Activated CD8-positive, alpha-beta memory T cell treated with anti-CD3 and anti-CD28 coated beads, Interleukin-2, amount 50 U/mL, for 1 hour (primary cell): Measurements from ENCODE around the gene IRF1.
"Not testable (repeated sequence)": the region's sequence is repeated elsewhere in the genome, so short reads cannot be mapped to it uniquely, and the experiment has no call there.

Source experiments
- DNase-seq: peaks from one replicate; pipeline ENCODE4 v3.0.0-alpha.2; 2020; ENCODE audit errors: extremely low read depth

Gene IRF1

GRCh38 chr5:132487095-132487428 lies 3.5 kb downstream of the IRF1 start:
- no peak for DNase-seq

GRCh38 chr5:132486318-132487094 lies 4.1 kb downstream of the IRF1 start:
- DNase-seq, result no peak

GRCh38 chr5:132485641-132486317 lies 4.8 kb downstream of the IRF1 start:
- DNase-seq, result no peak

- not testable (repeated sequence) for DNase-seq
Observed at GRCh38 chr5:132484876-132485640, 5.5 kb downstream of the IRF1 start.

GRCh38 chr5:132484391-132484725 lies 6.2 kb downstream of the IRF1 start:
- no peak for DNase-seq

GRCh38 chr5:132483661-132484390 lies 6.7 kb downstream of the IRF1 start:
- no peak for DNase-seq

GRCh38 chr5:132483101-132483500 lies 7.5 kb downstream of the IRF1 start:
- no peak for DNase-seq

GRCh38 chr5:132481596-132482211 lies 8.9 kb downstream of the IRF1 start:
- DNase-seq, result no peak

GRCh38 chr5:132480893-132481595 lies 9.5 kb downstream of the IRF1 start:
- DNase-seq, result no peak

- no peak for DNase-seq
Observed at GRCh38 chr5:132480546-132480892, 10.1 kb downstream of the IRF1 start.

- DNase-seq, result no peak
Observed at GRCh38 chr5:132480042-132480441, 10.5 kb downstream of the IRF1 start.

GRCh38 chr5:132479111-132479951 lies 11.2 kb downstream of the IRF1 start:
- DNase-seq, result no peak

- DNase-seq, result no peak
Observed at GRCh38 chr5:132478366-132478871, 12.2 kb downstream of the IRF1 start.

GRCh38 chr5:132477784-132478365 lies 12.7 kb downstream of the IRF1 start:
- no peak for DNase-seq

GRCh38 chr5:132476876-132477781 lies 13.4 kb downstream of the IRF1 start:
- DNase-seq, result no peak

GRCh38 chr5:132475987-132476875 lies 14.3 kb downstream of the IRF1 start:
- DNase-seq, result no peak

GRCh38 chr5:132475497-132475882 lies 15.1 kb downstream of the IRF1 start:
- no peak for DNase-seq
